GM21825 (cell line): ENCODE measurements around the gene CNOT11.
"Not testable (repeated sequence)": the region's sequence is repeated elsewhere in the genome, so short reads cannot be mapped to it uniquely, and the experiment has no call there.

Experiments
- ATAC-seq: cut with Tn5 transposase; IDR thresholded peaks from one replicate; pipeline ENCODE4 v1.9.1; 2021; ENCODE audit warnings: mild to moderate bottlenecking, moderate library complexity; ENCODE audit not compliant: unreplicated experiment

The CNOT11 gene

DNA sequence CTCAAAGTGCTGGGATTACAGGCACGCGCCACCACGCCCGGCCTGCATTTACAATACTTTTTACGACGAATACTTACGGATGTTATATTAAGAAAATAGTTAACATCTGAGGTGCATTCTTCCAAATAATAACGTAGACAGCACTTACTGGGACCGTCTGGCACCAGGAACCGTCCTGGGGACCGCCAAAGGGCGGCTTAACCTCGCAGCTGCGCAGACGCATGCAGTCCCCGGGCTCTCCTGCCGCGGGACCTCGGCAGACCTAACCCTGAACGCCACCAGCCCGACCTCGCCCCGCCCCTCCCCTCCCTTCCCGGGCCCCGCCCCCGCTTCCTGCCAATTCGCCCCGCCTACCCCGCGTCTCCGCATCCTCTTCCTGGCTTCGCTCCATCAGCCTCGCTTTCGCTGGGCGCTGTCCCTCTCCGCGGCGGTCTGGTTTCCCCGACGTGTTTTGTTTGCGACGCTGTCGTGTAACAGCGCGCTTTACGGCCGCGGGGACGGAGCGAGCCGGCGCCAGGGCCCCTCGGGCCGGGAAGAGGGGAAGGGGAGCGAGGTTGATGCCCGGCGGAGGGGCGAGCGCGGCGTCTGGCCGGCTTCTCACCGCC, at the start of gene CNOT11:
CNOT11 (plus strand) TSS at position 479 of the 605 bp plus-strand sequence; CDS start at position 558, 79 bp downstream.
- ATAC-seq: peak; percentile 87

DNA sequence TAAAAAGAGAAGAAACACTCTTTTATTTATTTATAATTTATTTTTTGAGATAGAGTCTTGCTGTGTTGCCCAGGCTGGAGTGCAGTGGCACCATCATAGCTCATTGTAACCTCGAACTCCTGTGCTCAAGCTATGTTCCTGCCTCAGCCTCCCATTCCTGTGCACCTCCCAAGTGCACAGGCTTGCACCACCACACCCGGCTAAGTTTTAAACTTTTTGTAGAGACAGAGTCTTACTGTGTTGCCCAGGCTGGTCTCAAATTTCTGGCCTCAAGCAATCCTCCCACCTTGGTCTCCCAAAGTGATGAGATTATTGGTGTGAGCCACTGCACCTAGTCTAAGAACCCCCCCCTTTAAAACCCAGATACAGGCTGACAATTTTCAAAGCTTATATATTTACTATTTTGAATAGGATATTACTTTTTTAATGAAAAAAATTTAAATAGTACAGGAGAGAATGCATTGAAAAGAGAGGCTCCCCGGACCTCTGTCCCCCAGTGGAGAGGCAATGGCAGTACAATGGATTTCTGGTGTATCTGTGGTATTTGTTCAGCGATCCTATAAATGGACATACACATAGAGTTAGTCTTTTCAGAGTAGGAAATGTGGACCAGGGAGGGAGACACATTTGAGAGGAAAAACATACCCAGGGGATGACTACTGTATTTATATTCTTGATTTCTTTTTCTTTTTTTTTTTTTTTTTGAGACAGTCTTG, 48.1 kb upstream of the CNOT11 start:
- no peak for ATAC-seq

DNA sequence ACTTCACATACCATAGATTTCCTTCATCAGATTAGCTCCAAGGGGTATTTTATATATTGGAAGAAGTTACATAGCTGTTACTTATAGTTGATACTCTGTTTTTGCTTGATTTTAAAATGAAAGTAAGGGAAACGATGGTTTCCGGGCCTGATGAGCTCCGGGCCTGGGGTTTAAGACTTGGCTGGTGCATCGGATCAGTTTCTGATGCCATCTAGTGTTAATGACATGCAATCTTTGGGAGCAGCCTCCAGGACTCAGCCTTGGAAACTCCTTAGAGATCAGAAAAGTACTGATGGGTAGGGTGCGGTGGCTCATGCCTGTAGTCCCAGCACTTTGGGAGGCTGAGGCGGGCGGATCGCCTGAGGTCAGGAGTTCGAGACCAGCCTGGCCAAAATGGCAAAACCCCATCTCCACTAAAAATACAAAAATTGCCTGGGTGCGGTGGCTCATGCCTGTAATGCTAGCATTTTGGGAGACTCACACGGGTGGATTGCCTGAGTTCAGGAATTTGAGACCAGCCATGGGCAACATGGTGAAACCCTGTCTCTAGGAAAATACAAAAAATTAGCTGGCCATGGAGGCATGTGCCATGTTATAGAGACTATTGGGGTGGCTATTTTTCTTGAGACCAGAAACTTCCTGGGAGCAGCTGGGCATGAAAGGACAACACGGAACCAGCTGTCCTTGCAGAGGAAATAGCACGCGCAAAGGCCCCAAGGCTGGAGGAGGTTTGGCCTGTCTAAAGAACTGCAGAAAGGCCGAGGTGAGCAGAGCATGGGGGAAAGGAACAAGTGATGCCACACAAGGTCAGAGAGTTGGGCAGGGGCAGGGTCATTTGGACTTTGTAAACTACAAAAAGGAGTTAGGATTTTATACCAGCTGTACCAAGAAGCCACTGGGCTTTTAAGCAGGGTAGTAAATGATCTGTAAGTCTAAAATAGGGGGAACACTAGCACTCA, 46.9 kb upstream of the CNOT11 start:
- no peak for ATAC-seq

DNA sequence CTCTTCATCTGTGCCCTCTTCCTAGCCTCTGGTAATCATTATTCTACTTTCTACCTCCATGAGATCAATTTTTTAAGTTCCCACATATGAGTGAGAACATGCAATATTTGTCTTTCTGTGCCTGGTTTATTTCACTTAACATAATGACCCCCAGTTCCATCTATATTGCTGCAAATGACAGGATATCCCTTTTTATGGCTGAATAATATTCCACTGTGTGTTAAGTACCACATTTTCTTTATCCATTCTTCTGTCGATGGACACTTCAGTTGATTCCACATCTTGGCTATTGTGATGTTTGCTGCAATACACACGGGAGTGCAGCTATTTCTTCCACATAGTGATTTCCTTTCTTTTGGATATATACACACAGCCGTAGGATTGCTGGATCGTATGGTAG, 43.9 kb upstream of the CNOT11 start:
- ATAC-seq: no peak

DNA sequence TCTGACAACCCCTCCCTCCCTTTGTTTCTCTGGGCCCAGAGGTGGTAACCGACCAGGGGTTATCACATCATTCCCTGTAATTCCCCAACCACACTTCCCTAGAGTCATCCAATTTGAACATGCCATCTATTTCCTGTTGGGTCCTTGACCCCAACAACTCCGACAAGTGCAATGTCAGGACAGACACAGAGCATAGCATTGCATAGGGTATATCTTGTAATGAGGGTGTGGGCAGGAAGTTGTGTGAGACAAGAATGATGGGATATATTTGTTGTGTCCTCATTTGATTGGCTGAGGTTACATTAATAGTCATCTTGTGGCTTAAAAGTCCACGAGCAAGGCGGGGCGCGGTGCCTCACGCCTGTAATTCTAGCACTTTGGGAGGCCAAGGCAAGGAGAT, 33.4 kb upstream of the CNOT11 start:
- ATAC-seq: no peak

DNA sequence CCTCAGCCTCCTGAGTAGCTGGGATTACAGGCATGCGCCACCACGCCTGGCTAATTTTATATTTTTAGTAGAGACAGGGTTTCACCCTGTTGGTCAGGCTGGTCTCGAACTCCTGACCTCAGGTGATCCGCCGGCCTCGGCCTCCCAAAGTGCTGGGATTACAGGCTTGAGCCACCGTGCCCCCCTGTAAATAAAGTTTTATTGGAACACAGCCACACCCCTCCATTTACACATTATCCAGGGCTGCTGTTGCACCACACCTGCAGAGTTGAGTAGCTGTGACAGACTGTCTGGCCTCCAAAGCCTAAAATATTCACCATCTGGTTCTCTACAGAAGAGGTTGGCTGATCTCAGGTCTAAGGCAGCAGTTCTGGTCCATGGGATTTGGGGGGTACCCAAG, 32.6 kb upstream of the CNOT11 start:
- not testable (repeated sequence) for ATAC-seq

DNA sequence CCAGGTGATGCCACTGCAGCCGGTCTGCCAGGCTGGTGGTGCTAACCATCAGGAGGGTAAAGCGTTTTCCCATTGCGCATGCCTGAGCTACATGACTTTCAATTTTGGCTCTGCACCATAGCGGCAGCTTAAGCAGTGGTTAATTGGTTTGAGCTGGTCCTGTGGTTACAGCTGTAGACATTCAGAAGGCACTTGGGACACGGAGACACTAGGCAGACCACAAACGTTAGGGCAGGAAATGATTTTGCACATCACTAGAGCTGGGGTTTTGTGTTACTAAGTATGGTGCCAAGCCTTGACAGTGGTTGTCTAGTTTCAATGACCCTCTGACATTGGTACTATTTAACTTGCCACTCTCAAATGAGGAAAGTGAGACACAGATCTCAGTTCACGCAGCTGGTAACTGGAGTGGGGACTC, 28.9 kb upstream of the CNOT11 start:
- peak; percentile 99 for ATAC-seq

DNA sequence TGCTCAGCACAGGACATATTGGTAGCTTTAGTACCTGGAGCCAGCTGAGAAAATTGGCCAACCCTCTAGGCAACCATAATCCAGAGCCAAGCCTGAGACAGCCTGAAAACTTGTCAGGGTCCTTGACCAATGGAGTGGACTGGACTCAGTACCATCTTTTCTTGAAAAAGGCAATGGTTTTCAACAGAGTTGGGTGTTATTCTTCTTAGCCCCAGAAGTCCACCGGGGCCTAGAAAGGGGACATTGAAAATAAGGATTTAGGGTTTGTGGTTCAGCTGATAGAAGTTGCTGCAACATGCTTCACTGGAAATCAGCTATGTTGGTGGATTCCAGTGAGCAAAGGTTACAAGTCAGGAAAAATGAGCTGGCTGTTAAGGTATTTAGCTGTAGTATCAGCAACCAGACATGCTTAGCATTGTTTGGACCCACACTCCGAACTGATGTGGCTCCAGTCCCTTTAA, 22.1 kb upstream of the CNOT11 start:
- no peak for ATAC-seq

DNA sequence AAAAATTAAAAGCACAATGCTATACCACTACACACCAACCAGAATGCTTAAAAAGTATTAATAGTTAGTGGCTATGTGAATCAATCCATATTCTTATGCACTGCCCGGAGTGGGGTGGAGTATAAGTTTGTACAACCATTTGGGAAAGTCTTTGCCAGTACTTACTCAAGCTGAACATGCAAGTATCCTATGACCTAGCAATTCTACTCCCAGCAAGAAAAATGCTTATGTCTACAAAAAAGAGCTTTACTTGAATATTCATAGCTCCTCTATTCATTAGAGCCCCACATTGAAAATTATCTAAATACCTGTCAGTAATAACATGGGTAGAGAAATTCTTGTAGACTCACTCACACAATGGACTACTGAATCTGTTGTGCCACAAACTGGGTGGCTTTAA, 21.4 kb upstream of the CNOT11 start:
- ATAC-seq: no peak

DNA sequence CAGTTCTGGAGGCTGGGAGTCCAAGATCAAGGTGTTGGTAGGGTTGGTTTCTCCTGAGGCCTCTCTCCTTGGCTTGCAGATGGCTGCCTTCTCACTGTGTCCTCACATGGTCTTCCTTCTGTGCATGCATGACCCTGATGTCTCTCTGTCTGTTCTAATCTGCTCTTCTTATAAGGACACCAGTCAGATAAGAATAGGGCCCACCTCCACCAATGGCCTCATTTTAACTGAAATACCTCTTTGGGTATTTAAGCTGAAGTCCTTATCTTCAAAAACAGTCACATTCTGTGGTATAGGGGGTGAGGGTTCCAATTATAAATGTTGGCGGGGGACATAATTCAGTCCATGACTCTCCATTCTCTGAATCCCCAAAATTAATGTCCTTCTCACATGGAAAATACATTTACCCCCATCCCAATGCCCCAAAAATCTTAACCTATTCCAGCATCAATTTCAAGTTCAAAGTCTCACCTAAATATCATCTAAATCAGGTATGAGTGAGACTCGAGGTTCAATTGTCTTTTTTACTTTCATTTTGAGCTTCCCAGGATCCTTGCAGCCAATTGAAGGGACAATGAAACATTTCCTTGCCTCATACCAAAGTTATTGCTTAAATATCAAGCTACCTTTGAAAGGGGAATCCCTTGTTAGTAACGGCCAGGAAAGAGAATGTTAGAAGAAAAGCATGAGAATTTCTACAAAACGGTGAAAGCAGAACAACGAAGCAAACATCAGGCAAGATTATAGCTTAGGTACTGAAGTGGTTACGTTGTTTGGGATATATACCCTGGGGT, 20.6 kb upstream of the CNOT11 start:
- ATAC-seq: no peak

DNA sequence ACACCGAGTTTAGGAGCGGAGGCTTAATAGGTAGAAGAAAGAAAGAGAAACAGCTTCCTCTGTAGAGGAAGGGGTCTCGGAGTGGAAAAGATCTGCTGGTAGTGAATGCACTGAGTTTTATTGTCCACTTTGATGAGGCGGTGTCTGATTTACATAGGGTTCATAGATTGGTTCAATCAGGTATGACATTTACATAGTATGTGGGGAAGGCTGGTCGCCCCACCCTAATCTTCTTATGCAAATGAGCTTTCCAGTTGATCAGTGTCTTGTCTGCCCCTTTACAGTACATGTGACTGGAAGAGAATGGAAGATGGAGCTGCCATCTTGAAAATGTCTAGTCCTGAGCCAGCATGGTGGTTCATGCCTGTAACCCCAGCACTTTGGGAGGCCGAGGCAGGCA, 19.9 kb upstream of the CNOT11 start:
- no peak for ATAC-seq

DNA sequence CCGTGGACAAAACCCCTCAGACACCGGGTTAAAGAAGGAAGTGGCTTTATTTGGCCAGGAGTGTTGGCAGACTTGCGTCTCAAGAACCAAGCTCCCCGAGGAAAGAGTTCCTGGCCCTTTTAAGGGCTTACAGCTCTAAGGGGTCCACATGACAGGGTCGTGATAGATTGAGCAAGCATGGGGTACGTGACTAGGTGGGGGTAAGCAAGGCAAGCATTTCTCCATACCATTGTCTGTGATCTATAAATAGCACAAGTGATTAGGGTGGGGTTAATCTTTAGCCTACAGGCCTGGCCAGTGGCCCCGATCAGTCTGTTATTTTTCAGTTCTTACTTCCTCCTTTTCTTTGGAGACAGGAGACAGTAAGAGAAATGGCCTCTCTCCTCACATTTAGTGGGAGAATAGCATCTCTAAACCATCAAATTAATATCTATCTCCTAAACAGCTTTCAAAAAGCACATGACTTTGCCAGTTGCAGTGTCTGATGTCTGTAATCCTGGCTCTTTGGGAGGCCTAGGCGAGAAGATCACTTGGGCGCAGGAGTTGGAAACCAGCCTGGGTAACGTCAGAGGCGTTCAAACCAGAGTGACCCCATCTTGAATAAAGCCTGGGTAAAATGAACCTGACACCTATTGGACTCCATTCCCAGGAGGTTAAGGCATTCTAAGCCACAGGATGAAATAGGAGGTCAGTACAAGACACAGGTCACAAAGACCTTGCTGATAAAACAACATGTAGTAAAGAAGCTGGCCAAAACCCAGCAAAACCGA, 18.3 kb upstream of the CNOT11 start:
- ATAC-seq: no peak

DNA sequence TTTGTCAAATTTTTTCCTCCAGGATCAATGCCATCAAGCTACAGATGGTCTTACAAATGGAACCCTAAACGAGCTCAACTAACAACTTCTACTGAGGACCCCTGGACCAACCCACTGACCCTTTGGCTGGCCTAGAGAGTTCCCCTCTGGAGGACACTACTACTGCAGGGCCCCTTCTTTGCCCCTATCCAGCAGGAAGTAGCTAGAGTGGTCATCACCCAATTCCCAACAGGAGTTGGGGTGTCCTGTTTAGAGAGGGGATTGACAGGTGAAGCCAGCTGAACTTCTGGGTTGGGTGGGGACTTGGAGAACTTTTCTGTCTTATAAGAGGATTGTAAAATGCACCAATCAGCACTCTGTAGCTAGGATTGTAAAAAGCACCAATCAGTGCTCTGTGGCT, 16.7 kb upstream of the CNOT11 start:
- not testable (repeated sequence) for ATAC-seq

DNA sequence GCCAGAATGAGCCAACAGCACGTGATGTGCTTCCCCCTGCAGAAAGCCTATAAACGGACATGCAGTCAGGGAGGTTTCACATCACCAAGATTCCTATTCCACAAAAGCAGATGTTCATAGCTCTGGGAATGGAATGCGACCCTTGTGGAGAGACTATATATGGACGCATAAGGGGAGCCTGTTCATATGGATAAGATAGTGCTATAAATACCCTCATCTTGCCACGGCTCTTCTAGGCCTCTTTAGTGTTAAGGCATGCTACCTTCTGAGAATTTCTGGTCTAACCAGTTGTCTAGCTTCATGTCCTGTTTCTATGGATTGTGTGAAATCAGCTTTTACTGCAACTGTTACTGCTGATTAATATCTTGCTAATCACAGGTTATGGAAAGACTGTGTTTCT, 14.7 kb upstream of the CNOT11 start:
- ATAC-seq: not testable (repeated sequence)

DNA sequence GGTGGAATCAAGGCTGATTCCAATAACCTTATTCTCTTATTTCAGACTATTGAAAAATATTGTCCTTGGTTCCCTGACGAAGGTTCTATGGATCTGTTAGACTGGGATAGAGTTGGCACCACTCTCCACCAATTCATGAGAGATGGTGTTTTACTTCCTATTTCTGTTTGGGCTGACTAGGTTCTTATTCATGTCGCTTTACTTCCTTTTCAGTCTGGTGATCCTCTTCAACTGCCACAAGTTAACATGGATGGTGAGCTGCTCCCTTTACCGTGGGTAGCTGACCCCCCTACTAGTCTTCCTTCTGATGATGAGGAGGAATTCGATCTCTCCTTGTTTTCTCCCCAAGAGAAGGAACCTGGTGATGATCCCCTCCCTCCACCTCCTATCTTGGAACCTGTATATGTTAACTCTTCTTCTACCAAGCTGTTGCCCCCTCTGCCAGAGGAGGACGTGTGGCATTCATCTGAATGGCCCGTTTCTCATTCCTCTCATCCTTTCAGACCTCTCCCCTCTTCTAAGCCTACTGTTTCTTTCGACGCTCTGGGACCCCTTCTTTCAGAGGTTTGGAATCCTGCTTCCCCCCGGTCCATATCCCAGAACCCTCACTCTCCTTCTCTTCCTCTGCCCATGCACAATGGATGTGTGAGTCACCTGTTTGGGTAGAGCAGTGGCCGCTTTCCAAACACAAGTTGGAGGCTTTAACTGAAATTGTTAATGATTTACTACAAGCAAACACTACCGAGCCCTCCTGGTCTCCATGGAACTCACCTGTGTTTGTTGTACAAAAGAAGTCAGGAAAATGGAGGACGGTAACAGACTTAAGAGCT, 13.5 kb upstream of the CNOT11 start:
- ATAC-seq: no peak

DNA sequence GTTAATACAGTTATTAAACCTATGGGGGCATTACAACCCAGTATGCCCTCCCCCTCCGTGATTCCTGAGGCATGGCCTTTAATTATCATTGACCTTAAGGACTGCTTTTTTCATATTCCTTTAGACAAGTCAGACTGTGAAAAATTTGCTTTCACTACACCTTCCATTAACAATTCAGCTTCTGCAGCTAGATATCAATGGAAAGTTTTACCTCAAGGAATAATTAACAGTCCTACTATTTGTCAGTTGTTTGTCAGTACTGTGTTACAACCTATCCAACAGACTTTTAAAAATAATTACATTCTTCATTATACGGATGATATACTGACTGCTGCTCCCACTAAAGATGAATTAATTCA, 12.9 kb upstream of the CNOT11 start:
- ATAC-seq: not testable (repeated sequence)

DNA sequence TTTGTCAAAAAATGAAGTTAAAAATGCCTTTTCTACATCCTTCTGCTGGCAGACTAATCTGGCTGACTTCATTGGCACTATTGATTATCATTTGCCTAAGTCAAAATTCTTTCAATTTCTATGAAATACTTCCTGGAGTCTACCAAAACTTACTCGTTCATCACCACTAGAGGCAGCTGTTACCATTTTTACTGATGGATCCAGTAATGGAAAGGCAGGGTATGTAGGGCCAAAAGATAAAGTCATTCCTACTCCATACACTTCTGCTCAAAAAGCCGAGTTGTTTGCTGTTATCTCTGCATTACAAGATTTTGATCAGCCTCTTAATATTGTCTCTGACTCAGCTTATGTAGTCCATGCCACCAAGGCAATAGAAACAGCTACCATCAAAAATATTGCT, 12.0 kb upstream of the CNOT11 start:
- not testable (repeated sequence) for ATAC-seq

DNA sequence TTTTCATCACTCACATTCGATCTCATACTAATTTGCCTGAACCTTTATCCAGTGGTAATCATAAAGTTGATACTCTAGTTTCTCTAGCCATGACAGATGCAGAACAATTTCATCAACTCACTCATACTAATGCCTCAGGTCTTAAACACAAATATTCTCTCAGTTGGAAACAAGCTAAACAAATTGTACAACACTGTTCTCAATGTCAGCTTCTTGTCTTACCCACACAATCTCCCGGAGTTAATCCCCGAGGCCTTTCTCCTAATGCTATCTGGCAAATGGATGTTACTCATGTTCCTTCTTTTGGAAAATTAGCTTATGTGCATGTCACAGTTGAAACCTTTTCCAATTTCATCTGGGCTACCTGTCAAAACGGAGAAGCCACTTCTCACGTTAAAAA, 11.5 kb upstream of the CNOT11 start:
- no peak for ATAC-seq

DNA sequence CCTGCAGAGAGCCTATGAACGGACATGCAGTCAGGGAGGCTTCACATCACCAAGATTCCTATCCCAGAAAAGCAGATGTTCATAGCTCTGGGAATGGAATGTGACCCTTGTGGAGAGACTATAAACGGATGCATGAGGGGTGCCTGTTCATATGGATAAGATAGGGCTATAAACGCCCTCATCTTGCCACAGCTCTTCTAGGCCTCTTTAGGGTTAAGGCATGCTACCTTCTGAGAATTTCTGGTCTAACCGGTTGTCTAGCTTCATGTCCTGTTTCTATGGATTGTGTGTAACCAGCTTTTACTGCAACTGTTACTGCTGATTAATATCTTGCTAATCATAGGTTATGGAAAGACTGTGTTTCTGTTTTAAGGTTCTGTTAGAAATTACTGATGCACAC, 8.3 kb upstream of the CNOT11 start:
- ATAC-seq: not testable (repeated sequence)
